ENCODE measurements around the gene TIA1. TPM values are rescaled to one million over a fixed set of nuclear protein-coding genes. Genes with fewer than 3 reads are reported as not detected.
"Not testable (repeated sequence)": the region's sequence is repeated elsewhere in the genome, so short reads cannot be mapped to it uniquely, and the experiment has no call there.

TIA1 gene, protein sequence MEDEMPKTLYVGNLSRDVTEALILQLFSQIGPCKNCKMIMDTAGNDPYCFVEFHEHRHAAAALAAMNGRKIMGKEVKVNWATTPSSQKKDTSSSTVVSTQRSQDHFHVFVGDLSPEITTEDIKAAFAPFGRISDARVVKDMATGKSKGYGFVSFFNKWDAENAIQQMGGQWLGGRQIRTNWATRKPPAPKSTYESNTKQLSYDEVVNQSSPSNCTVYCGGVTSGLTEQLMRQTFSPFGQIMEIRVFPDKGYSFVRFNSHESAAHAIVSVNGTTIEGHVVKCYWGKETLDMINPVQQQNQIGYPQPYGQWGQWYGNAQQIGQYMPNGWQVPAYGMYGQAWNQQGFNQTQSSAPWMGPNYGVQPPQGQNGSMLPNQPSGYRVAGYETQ
- total RNA-seq, result 124 TPM

DNA sequence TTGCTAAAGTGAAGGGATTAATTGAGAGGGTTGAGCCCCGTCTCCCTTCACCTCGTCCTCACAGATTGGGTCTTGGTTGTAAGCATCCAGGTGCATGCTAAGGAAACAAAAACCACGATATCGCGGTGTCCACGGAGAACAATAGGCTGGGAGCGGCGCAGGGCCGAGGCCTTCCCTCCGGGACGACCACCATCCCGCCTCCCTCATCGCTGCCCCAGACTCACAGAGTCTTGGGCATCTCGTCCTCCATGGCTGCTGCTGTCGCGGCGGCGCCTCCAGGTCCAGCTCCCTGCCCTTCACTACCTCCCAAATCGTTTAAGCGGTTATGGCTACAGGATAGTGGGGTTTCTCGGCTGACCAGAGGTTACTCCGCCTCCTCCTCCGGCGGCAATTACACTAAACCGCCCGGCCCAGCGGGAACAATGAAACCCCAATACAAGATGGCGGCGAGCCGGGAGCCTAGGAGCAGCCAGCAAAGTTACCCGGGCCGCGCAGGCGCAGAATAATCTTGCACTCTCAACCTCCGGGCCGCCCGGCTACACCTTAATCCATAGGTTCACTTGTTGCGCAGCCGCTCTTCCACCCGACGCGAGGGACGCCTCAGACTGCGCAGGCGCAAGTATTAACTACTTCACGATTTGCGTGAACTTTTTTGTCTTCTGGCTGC lies at the start of gene TIA1:
TSS of gene TIA1 (minus strand) at position 448 of the 667 bp plus-strand sequence. CDS start at position 250, 198 bp downstream.
- DNase-seq (ENCODE audit: low spot score), result peak; percentile 99

DNA sequence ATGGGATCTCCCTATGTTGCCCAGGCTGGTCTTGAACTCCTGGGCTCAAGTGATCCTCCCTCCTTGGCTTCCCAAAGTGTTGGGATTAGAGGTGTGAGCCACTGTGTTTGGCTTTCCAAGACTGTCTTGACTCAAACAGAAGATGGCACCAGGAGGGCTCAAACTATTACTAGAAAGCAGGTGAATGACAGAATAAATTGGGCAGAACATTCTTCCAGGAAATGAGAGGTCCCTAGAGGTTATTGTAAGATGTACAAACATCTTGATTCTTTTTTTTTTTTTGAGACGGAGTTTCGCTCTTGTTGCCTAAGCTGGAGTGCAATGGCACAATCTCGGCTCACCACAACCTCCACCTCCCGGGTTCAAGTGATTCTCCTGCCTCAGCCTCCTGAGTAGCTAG lies 49.4 kb upstream of the TIA1 start:
- not testable (repeated sequence) for DNase-seq (ENCODE audit: low spot score)

DNA sequence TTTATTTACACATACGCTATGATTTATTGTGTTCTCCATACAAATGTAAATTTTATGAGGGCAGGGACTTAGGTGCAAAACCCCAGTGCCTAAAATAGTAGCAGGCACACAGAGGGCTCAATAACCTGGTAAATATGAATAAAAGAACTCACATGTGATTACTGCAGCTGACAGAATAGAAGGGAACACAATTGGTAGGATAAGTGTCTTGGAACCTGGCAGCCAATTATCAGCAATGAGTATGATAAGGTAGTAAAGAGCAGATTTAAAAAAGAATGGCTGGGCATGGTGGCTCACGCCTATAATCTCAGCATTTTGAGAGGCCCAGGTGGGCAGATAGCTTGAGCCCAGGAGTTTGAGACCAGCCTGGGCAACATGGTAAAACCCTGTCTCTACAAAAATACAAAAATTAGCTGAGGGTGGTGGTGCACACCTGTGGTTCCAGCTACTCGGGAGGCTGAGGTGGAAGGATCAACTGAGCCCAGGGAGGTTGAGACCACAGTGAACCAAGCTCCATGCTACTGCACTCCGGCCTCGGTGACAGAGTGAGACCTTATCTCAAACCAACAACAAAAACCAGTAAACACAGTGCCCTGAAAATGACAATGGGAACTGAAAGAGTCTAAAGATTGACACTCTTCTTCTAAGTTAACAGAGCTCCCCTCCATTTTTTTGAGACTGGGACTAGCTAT lies 35.2 kb upstream of the TIA1 start:
- DNase-seq (ENCODE audit: low spot score), result no peak

DNA sequence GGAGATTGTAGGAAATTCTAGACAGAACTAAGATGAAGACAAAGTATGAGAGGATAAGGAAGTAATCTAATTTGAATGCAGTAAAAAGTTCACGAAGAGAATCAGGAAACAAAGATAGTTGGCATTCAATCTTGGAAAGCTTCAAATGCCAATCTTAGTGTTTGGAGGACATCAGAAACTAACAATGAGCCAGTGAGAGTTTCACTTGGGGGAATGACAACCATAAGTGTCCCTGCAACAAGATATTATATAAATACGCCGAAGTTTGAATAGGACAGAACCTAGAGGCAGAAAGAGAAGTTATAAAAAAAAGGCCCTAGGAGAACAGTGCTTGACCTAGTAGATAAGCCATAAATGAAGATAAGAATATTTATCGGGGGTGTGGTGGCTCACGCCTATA lies 34.0 kb upstream of the TIA1 start:
- no peak for DNase-seq (ENCODE audit: low spot score)

DNA sequence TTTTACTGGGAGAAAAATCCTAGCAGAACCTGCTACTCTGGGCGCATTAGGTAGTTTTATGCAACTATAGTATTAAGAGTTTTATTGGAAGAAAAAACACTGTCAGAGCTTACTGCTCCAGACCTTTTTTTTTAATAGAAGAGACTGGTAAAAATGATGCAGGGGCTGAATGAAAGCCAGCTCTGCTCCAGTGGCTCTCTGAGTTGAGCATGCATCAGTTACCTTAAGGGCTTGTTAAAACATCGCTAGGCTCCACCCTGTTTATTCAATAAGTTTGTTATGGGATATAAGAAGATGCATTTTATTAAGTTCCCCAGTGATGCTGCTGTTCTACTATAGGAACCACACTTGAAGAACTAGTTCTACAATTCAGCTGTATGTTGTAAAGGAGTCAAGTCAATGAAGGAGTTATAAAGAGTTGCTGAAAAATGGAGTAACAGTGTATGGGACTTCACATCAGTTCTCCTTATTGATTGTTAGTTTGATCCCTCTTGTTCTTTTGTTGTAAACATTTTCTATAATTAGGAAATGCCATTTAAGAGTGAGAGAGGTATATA lies 31.9 kb upstream of the TIA1 start:
- DNase-seq (ENCODE audit: low spot score), result no peak

DNA sequence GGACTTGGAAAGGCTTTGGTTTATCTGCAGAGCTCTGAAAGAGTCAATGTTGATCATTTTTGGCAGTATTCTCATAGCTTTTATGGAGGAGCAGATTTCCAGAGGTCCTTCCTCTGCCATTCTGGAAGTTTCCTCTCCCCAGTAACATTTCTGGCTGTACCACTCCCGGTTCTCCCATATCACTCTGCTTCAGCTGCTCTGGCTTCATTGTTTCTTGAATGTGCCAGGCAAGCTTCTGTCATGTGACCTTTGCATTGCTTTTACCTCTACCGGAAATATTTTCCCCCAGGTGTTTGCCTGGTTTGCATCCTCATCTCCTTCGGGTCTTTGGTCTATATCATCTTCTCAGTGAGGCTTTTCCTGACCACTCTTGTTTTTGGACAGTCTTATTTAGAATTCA lies 21.9 kb upstream of the TIA1 start:
- DNase-seq (ENCODE audit: low spot score), result no peak

DNA sequence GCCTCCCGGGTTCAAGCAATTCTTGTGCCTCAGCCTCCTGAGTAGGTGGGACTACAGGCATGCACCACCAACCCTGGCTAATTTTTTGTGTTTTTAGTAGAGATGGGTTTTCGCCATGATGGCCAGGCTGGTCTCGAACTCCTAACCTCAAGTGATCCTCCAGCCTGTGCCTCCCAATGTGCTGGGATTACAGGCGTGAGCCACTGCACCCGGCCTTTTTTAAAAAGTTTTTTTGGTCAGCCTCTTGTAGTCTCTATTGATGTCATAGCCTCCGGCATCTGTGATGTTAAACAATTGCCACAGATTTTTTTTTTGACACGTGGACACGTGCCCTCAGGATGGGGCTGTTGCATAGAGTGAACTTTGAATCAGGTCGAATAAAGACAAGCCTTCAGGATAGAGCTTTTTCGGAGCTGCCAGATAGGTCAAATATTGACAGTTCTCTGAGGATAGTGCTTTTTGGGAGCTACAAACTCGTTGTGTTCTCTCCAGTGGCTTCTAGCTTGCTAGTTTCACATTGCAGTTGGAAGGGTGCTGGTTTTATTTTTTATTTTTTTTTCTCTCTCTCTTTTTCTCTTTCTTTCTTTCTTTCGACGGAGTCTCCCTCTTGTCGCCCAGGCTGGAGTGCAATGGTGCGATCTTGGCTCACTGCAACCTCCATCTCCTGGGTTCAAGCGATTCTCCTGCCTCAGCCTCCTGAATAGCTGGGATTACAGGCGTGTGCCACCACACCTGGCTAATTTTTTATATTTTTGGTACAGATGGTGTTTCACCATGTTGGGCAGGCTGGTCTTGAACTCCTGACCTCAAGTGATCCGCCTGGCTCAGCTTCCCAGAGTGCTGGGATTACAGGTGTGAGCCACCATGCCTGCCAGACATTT lies 21.2 kb upstream of the TIA1 start:
- DNase-seq (ENCODE audit: low spot score), result not testable (repeated sequence)

DNA sequence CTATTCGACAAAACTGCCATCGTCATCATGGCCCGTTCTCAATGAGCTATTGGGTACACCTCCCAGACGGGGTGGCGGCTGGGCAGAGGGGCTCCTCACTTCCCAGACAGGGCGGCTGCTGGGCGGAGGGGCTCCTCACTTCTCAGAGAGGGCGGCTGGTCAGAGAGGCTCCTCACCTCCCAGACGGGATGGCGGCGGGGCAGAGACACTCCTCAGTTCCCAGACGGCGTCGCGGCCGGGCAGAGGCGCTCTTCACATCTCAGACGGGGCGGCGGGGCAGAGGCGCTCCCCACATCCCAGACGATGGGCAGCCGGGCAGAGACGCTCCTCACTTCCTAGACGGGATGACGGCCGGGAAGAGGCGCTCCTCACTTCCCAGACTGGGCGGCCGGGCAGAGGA lies 18.5 kb upstream of the TIA1 start:
- not testable (repeated sequence) for DNase-seq (ENCODE audit: low spot score)

DNA sequence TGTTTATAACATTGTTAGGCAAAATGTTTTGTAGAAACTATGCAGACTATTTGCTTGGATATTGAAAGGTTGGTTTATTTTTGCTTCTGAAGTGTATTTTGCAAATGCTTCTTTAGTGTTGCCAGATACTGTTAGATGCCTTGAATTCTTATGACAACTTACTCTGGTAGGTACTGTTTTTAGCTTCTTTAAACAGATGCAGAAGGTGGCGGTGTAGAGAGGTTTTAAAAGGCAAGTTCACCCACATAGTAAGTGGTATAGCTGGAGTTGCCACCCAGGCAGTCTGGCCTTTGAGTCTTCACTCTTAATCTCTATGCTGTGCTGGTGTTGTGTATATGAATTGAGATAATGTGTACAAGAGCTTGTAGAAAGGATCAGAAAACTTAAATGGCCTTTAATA lies 13.1 kb upstream of the TIA1 start:
- no peak for DNase-seq (ENCODE audit: low spot score)

DNA sequence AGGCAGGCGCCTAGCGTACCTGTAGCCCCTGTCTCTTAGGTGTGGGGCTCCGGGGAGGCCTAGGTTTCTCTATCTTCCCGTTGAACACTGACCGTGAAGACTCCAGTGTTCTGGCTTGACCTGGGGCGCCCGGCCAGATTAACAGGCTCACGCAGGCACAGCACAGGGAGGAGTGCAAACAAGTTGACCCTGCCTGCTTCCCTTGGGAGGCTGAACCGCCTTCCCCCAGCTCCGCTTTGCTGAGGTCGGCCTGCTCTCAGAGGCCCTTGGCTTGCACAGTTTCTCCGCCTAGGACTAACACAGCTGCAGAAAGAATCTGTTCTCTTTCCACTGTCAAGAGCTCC lies 10.1 kb upstream of the TIA1 start:
- peak; percentile 49 for DNase-seq (ENCODE audit: low spot score)

DNA sequence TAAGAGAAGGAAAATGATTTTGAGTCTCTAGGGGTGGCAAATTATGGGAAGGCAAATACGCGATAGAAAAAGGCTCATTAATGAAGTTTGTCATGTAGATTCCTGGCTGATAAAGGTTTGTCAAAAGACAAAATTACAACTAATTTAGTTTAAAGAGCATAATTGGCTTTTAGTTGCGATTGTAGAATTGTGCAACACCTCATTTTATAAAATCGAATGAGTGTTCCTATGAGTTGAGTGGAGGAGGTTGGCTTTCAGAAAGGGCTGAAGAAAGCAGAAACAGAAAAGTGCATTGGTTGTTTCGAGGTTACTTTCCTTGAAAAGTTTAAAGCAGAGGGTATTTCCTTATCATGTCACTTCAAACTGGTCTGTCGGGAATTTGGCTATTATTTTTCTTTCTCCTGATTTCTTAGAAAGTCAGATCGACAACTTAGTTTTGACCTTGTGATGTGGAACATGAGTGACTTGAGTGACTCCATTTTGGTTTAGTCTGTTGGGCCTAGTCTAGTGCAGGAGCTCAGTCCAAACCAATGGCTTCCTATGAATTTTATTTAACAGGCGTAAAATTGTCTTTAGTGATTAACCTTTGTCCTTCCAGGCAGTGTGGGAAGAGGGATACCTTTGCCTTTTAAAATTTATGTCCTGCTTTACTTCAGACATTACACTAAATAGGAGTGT lies 7.3 kb upstream of the TIA1 start:
- DNase-seq (ENCODE audit: low spot score), result no peak

DNA sequence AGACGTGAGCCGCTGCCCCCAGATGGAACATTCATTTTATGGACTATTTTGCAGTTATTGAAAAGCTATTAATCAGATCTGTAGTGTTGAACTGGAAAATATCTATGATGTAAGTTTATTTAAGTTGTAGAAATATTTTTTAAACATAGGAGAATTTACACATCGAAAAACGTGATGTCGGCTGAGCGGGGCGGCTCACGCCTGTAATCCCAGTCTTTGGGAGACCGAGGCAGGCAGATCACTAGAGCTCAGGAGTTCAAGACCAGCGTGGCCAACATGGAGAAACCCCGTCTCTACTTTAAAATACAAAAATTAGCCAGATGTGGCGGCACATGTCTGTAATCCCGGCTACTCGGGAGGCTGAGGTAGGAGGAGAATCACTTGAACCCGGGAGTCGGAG lies 2.0 kb upstream of the TIA1 start:
- peak; percentile 4 for DNase-seq (ENCODE audit: low spot score)

DNA sequence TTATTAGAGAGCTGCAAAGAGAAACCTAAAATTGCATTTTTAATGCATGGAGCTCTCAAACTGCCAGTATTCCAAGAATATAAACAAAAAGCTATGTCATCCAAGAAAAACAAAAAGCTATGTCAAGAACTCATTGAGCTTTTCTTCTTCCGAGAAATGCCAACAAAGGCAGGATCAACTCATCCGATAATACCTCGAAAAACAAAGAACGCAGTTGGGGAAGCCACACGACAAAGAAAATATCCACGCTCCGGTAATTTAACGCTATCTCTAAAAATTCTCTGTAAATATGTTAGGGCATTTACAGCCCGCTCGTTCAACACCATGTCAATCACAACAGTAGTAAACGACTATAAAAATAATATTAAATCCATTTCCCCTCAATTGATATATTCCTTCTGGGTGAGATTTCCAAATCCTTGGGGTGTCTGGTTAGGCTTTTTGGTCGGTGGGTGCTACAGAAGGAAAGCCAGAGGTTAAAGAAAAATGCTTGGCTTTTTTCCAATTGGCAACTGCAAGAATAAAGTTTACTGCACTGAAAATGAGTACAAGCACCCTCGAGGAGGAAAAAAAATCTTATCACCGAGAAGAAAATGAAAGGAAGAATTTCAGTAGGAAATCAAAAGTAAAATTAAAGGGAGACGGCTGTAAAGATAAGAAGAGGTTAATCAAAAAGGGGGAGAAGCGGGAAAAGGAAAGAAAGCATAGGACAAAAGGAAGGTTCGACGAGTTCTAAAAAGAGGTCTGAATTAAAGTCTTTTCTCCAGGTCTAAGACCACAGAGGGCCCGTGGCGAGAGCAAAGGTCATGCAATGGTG lies 856 bp downstream of the TIA1 start:
- DNase-seq (ENCODE audit: low spot score), result no peak

DNA sequence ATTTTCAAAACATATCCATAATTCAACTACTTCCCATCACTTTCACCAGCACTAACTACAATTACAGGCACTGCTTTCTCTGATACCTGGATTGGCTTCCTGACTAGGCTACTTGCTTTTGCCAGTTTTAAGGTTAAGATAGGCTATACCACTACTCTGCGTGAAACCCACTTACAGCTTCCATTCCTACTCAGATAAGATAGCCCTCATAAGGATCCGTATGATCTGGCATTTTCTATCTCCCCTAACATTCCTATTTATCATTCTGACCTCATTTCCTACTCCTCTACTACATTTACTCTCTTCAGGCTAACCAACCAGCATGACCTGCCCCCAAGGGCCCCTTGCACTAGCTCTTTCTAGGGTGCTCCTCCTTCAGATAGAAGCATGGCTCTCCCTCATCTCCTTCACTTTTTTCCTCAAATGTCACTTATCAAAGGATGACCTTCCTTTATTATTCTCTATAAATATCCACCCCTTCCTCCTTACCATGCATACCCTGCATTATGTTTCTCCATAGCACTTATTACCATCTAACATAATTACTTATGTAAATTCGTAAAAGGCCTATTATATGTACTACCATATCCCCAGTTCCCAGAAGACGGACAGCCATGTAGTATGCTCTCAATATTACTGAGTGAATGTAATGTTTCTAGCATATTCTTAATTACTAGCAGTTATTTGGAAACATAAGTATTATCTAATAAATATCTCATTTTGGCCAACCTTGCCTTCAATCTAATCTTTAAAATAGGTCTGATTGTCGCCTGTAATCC lies 4.4 kb downstream of the TIA1 start:
- DNase-seq (ENCODE audit: low spot score), result no peak

DNA sequence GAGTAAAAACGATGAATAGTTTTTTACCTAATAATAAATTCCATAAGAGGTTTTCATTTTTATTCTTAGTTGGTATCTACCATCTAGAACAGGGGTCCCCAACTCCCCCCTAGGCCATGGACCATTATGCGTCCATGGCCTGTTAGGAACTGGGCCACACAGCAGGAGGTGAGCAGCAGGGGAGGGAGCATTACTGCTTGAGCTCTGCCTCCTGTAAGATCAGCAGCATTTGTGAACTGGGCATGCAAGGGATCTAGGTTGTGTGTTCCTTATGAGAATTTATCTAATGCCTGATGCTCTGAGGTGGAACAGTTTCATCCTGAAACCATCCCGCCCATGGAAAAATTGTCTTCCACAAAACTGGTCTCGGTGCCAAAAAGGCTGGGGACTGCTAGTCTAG lies 5.9 kb downstream of the TIA1 start:
- DNase-seq (ENCODE audit: low spot score), result no peak

DNA sequence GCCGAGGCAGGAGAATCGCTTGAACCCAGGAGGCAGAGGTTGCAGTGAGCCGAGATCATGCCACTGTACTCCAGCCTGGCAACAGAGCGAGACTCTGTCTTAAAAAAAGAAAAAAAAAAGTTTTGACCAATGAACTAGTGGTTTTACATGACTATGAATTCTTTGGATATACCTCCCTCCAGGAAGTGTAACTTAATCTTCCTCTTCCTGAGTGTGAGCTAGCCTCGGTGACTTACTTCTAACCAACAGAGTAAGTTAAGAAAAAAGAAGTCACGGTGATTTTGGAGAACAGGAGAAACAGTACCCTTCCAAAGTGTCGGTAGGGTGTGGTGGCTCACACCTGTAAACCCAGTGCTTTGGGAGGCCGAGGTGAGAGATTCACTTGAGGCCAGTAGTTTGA lies 7.1 kb downstream of the TIA1 start:
- DNase-seq (ENCODE audit: low spot score), result no peak

DNA sequence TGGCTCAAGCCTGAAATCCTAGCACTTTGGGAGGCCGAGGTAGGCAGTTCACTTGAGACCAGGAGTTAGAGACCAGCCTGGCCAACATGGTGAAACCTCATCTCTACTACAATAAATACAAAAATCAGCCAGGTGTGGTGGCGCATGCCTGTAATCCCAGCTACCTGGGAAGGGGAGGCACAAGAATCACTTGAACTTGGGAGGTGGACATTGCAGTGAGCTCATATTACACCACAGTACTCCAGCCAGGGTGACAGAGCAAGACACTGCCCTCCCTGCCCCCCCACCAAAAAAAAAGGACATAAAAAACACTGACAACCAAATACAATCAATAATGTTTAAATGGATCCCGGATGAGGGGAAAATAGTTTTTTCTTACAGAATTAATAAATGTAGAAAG lies 7.8 kb downstream of the TIA1 start:
- DNase-seq (ENCODE audit: low spot score), result no peak

DNA sequence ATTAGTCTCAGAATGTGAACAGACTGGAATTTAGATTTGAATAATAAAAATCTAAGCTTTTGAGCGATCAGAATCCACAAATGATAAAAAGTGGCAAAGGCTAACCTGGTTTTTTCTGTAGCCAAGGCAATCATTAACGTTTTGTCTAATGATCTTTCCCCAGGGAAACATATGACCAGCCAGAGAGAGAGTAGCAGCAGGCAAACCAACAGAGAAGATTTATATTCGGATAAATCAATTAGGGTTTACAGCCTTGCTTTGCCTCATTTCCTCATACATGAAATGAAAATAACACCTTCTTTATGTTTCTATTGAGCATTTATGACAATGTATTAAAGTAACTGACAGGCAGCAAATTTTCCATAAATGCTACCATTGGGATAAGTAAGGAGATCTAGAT lies 14.5 kb downstream of the TIA1 start:
- no peak for DNase-seq (ENCODE audit: low spot score)

DNA sequence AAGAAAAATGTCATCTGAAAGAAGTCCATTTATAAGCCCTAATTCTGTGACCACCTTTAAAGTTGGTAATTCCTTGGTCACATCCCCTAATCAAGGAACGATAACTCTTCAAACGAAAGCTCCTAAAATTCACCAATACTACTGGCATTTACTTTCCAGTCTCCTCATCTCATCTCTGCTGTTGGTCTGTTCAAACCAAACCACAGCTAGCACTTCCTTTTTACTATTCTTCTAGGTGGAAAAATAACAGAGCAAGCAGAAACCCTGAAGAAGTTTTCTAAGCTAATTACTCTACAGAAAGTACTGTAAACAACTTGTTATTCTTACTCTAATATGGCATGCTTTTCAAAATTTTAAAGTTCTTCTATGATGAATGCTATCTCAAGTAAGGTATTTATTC lies 21.6 kb downstream of the TIA1 start:
- no peak for DNase-seq (ENCODE audit: low spot score)
